Ovary (tissue), 3 donors: ENCODE data around the gene WWOX.

Experiments used
- POLR2A ChIP-seq: fragments of 450-650 bp; IDR thresholded peaks from one replicate; pipeline ENCODE4 v1.6.1; 2017; ENCODE audit warnings: antibody characterized with exemption, mild to moderate bottlenecking, moderate library complexity
- TF ChIP-seq, protein P1 (sequence below), 3 donors: fragments of 450-650 bp in 2 of 3; fragments of 200-600 bp in 1 of 3; IDR thresholded peaks; one replicate each; pipeline versions ENCODE4 v1.5.1 to v1.8.0; 2016 to 2022; ENCODE audit warnings: antibody characterized with exemption in 3 of 3, mild to moderate bottlenecking in 1 of 3
- donor health status: DM: no; HTN: no; CAD: no.

DNA sequence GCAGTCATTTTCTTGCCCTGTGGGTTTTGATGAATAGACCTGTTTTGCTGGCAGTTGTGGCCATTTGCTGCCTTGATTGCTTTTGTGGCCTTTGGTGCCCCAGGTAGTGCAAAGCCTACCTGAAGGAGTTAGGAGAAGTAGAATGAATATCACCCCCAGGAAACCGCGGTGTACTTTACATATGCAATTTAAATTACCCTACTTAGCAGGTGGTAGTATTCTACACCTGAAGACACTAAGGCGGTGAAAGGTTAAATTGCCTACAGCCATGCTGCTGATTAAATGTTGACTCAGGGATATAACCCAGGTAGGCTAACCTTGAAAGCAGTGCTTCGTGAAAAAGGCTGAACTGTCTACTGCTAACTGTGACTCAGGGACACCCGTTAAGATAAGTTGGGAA, 27.2 kb upstream of the WWOX start:
- TF ChIP-seq, protein P1, sequence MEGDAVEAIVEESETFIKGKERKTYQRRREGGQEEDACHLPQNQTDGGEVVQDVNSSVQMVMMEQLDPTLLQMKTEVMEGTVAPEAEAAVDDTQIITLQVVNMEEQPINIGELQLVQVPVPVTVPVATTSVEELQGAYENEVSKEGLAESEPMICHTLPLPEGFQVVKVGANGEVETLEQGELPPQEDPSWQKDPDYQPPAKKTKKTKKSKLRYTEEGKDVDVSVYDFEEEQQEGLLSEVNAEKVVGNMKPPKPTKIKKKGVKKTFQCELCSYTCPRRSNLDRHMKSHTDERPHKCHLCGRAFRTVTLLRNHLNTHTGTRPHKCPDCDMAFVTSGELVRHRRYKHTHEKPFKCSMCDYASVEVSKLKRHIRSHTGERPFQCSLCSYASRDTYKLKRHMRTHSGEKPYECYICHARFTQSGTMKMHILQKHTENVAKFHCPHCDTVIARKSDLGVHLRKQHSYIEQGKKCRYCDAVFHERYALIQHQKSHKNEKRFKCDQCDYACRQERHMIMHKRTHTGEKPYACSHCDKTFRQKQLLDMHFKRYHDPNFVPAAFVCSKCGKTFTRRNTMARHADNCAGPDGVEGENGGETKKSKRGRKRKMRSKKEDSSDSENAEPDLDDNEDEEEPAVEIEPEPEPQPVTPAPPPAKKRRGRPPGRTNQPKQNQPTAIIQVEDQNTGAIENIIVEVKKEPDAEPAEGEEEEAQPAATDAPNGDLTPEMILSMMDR (IDR thresholded peaks at IDR 0.05), result no peak
- TF ChIP-seq POLR2A, result no peak
